Panc1 (cell line): ENCODE results near the gene DEDD2. TPM values are rescaled to one million over a fixed set of nuclear protein-coding genes. Genes with fewer than 3 reads are reported as not detected.

ENCODE experiments used
- ATAC-seq: fragments of 200-7000 bp; cut with Tn5 transposase; 2 replicates; pipeline ENCODE4 v1.9.1; 2020; ENCODE audit warnings: mild to moderate bottlenecking, moderate library complexity
- BruUV-seq: library from RNA; stranded (reverse); fragments of 400-500 nt; replicated peaks from 2 replicates; lab custom pipeline; 2021; lab: Mats Ljungman, UMichigan
- CTCF ChIA-PET: fragments of 300-600 bp; sonication (Branson Sonifier 250); formaldehyde crosslinking; loops from one replicate; lab custom pipeline; 2022; ENCODE audit warnings: antibody characterized with exemption; lab: Charles Lee
- POLR2A ChIA-PET: fragments of 300-600 bp; sonication (Branson Sonifier 250); formaldehyde crosslinking; loops from one replicate; lab custom pipeline; 2022; ENCODE audit warnings: antibody characterized with exemption; lab: Charles Lee
- DNase-seq: peaks from one replicate; pipeline ENCODE4 v3.0.0-alpha.2; 2010; ENCODE audit warnings: low read depth, low spot score
- H3K27ac ChIP-seq: 2 replicates; pipeline ENCODE4 v1.5.1; 2011; ENCODE audit warnings: mild to moderate bottlenecking, low read length, inconsistent platforms
- H3K27me3 ChIP-seq: fragments of 200-500 bp; sonication (Bioruptor generic); 2 replicates; pipeline ENCODE4 v1.6.0; 2014; ENCODE audit warnings: low read length, inconsistent platforms; ENCODE audit not compliant: control insufficient read depth, insufficient read depth
- H3K36me3 ChIP-seq: fragments of 200-500 bp; sonication (Bioruptor generic); 2 replicates; pipeline ENCODE4 v1.5.1; 2014; ENCODE audit warnings: inconsistent platforms, mild to moderate bottlenecking, low read length, moderate library complexity; ENCODE audit not compliant: control insufficient read depth, insufficient read depth
- H3K4me1 ChIP-seq: 2 replicates; pipeline ENCODE4 v1.5.1; 2011; ENCODE audit warnings: inconsistent platforms, mild to moderate bottlenecking, low read length, moderate library complexity; ENCODE audit not compliant: control insufficient read depth, insufficient read depth
- H3K4me3 ChIP-seq, 2 experiments: 2 replicates each; pipeline ENCODE4 v1.5.1; 2011 to 2012; ENCODE audit warnings: low read depth in 2 of 2, low read length in 2 of 2, mild to moderate bottlenecking in 2 of 2, inconsistent platforms in 1 of 2, moderate library complexity in 1 of 2
- H3K9me3 ChIP-seq: fragments of 200-500 bp; sonication (Bioruptor generic); 2 replicates; pipeline ENCODE4 v1.5.1; 2014; ENCODE audit warnings: low read depth, mild to moderate bottlenecking, inconsistent platforms, low read length, moderate library complexity; ENCODE audit not compliant: control insufficient read depth, insufficient read depth
- CTCF ChIP-seq: fragments of 450-650 bp; IDR thresholded peaks from 2 replicates; pipeline ENCODE4 v1.5.1; 2017; ENCODE audit warnings: mild to moderate bottlenecking
- POLR2AphosphoS5 ChIP-seq: IDR thresholded peaks from 2 replicates; pipeline ENCODE4 v1.6.1; 2012; ENCODE audit warnings: mild to moderate bottlenecking, low read depth, low read length, moderate library complexity
- REST ChIP-seq, 2 experiments: IDR thresholded peaks; 2 replicates each; pipeline ENCODE4 v1.6.1; 2011 to 2012; ENCODE audit warnings: low read depth in 2 of 2, control low read depth in 1 of 2, low read length in 1 of 2, mild to moderate bottlenecking in 1 of 2, moderate library complexity in 1 of 2; ENCODE audit not compliant: insufficient read depth in 1 of 2
- SIN3A ChIP-seq: IDR thresholded peaks from 2 replicates; pipeline ENCODE4 v1.6.1; 2012; ENCODE audit warnings: low read depth, mild to moderate bottlenecking, low read length, moderate library complexity, borderline replicate concordance; ENCODE audit not compliant: insufficient read depth
- TCF7L2 ChIP-seq: IDR thresholded peaks from 2 replicates; pipeline ENCODE4 v1.6.1; 2011; ENCODE audit warnings: mild to moderate bottlenecking, low read depth, low read length, inconsistent platforms
- in situ Hi-C: cut with HindIII; loops from 2 replicates; pipeline ENCODE4 v1.10.0; 2016; ENCODE audit warnings: low sequenced_read_pairs, low pct_unique_long_range_greater_than_20kb
- intact Hi-C: fragments of 100-400 bp; cut with micrococcal nuclease; formaldehyde crosslinking; loops from one replicate; pipeline ENCODE4 v1.10.0; 2022; ENCODE audit not compliant: unreplicated experiment
- total RNA-seq: library from RNA; stranded (reverse); gene quantifications from one replicate; pipeline ENCODE4 v1.2.1, GENCODE V29; 2021; ENCODE audit not compliant: unreplicated experiment

DEDD2 gene
- total RNA-seq, 1 experiment from 2014 or later = 13.2 TPM

- no peak for ATAC-seq
- DNase-seq = no peak
- TF ChIP-seq CTCF (no peak), POLR2AphosphoS5 (no peak), REST (IDR thresholded peaks at IDR 0.05; ENCODE audit: insufficient read depth in 1 of 2, low read depth in 2 of 2, low read length in 1 of 2) (no peak), TCF7L2 (no peak), SIN3A (no peak)
- POLR2A ChIA-PET = no interaction called here
- Histone ChIP-seq H3K27ac (no peak overlapping the region), H3K36me3 (0 out of 2 replicates have a peak, but pooled peaks cover 2% of the 10 kb centered on the region), H3K9me3 (no peaks in the 10 kb centered on the region), H3K4me1 (peaks cover 8% of the 10 kb centered on the region; the same call in 1 of the 2 replicates), H3K4me3 (no peak overlapping the region), H3K27me3 (no peaks in the 10 kb centered on the region)
- BruUV-seq = no TSS peak
- intact Hi-C loops (no loop called here), in situ Hi-C loops (no loop called here)
- CTCF ChIA-PET = interaction anchor here (0.9 kb wide), 1 partner anchor 18 kb away, joined by 3 read pairs; no protein-coding TSS in a partner anchor
Observed at GRCh38 chr19:42226886-42227285, 9.4 kb upstream of the DEDD2 start.

GRCh38 chr19:42225718-42226292 is 8.3 kb upstream of the DEDD2 start:
- Histone ChIP-seq H3K4me1 (peaks cover 8% of the 10 kb centered on the region; the same call in 1 of the 2 replicates), H3K27ac (no peak overlapping the region), H3K4me3 (no peak overlapping the region), H3K36me3 (peaks cover 2% of the 10 kb centered on the region; the same call in 1 of the 2 replicates), H3K9me3 (no peaks in the 10 kb centered on the region), H3K27me3 (no peaks in the 10 kb centered on the region)
- TF ChIP-seq SIN3A (no peak), POLR2AphosphoS5 (no peak), TCF7L2 (no peak), REST (IDR thresholded peaks at IDR 0.05; ENCODE audit: insufficient read depth in 1 of 2, low read depth in 2 of 2, low read length in 1 of 2) (no peak), CTCF (no peak)
- intact Hi-C loops = no loop called here
- ChIA-PET CTCF (no interaction called here), POLR2A (no interaction called here)
- in situ Hi-C loops = no loop called here
- ATAC-seq = no peak
- DNase-seq = no peak
- BruUV-seq = no TSS peak
